Stimulated activated CD4-positive, alpha-beta T cell treated with anti-CD3 and anti-CD28 coated beads, Interleukin-2, amount 100 ng/mL, for 4 hours (primary cell): ENCODE data around the gene CLP1.
"Not testable (repeated sequence)": the region's sequence is repeated elsewhere in the genome, so short reads cannot be mapped to it uniquely, and the experiment has no call there.

Experiments
- DNase-seq: peaks from one replicate; pipeline ENCODE4 v3.0.0-alpha.2; 2020; ENCODE audit warnings: low read depth

The CLP1 gene

DNA sequence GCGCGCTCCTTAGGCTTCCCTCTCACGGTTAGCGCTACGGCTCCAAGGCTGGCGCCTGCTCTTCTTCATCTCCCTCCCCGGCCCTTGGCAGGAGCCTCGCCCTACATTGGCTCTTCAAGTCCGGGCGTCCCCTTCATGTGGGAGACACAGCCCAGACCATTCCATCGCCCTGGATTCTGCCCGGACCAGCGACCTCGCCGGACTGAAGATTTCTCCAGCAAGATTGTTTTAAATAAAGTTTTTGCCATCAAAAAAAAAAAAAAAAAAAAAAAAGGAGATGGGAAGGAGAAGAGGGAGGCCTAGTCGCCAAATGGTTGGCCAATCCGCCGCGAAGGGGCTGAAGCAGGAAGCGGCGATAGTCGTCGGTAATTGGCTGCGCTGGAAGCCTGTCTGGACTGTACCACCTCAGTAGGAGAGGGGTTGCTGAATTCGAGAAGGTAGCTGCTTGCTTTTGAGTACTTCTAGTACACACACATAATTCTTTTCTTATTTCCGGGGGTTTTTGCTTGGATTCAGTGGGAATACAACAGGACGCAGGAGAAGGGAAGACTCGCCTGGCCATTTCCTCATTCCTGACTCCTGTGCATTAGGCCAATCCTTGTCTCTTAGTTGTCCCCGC, 9.7 kb downstream of the CLP1 start:
- peak; percentile 93 for DNase-seq

DNA sequence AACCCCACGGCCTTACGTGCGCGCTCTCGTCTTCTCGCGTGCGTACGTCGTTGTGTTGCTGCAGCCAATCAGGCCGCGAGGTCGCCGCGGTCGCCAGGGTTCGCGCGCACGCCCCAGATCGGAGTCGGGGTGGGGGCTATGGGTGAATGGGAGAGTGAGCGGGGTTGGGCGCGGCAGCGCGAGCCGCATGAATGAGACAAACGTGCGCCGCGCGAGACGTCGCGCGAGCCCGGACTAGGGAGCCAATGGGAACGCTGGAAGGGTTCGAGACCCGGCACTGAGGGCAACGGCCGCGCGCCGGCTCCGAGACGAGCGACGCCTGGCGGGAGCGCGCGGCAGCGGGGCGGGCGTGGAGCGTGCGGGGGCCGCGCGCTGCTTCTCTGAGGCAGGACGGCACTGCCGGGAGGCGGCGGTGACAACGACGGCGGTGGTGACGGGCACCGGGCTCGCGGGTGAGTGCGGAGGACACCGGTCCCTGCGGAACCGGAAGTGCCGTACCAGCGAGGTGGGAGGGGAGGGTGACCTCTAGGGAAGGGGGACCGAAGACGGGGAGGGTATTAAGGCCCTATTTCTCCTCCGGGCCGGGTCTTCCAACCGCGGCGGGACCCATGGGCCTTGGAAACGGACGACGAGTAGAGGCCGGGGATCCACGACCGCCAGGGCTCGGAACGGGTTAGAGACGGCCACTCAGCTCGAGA, 10.3 kb downstream of the CLP1 start, which contains the start of gene ZDHHC5:
ZDHHC5 (plus strand) TSS at position 379 of the 698 bp plus-strand sequence. CDS start 4,977 bp downstream, outside the sequence.
- peak; percentile 99 for DNase-seq

DNA sequence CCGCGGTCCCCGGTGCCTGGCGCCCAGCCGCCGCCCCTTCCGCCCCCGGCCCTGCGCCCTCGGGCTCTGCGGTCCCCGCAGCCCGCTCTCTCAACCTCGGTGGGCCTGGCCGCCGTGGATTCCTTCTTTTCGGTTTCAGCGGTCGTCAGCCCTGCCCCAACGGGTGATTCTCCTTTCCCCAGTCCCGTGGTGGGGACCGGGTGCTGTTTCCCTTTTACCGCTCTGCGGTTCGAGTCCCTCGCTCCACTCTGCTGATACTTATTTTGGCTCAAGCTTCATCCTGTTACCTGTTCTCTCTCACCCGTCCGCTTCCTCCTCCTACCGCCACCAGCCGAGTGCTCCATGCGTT, 10.8 kb downstream of the CLP1 start:
- DNase-seq, result no peak

DNA sequence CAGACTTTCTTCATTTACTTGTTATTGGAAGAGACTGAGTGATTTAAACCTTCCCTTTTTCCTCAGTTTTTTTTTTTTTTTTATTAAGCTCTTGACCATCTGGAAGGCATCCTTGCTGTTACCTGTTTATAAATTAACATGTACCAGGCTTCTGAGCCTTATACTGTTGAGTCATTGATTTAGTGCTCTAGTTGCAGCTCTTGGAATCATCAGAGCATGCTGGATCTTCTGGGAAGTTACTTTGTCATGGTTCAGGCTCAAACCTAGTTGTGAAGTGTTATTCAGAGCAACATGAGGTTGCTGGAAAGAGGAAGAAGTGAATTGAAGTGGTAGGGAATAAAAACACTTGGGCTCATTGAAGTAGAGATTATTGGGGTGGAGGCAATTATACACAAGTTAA, 16.7 kb downstream of the CLP1 start:
- no peak for DNase-seq

DNA sequence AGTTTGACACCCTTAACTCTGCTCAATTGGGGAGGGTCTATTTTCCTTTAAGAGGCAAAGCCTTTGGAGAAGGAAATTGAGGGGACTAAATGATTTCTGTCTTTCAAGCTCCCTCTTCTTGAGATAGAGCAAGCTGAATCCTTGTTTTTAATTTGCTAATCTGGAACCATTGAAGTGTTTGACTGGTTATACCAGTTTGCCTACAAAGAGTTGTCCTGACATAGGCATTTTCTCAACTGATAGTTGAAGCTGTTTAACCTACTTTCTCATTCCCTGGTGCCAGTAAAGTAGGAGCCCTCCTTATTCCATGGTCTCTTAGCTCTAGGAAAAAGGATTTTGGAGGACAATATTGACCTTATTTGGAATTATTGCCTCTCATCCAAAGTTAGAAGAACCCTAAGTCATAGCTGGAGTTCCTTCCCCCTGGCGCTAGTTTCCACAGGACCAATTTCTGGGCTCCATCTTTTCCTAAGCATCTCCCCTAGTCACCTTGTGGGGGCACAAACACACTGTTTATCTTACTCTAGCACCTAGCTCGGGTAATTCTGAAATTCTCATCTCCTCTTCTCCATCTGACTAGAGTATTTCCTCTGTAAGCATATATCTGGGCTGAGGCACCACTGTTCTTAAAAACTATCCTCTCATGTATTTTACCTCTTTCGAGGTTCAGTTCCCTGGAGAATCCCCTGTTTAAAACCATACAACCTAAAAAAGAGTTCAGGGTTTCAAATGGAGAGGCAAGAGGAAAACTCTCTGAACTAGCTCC, 17.8 kb downstream of the CLP1 start:
- no peak for DNase-seq

DNA sequence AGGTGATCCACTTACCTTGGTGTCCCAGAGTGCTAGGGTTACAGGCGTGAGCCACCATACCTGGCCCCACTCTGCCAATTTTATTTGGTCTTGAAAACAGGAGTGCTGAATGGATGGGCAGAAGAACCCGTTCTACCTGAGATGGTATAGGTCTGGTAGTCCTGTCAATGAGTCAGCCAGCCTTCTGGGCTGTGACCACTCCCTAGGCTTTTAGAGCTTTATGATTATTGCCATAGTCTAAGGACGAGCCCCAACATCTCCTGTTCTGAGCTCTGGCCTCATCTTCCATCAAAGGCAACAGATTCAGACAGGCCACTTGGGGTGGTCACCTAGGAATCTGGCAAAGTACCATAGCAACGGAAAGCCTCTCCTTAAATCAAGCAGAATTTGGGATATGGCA, 21.8 kb downstream of the CLP1 start:
- DNase-seq, result no peak

DNA sequence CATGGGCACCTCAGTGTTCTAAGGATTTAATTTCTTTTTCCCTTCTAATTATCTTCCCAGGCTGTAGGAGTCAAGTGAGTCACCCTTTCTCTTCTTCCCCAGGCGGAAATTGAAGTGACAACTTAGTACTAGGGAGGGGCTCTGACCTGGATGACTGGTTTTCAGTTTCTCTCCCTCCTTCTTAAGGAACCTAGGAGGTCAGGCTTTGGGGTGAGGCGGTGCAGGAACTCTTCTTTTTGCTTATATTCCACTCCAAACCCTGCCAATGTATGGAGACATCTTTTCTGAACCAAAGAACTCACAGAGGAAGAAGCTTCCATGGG, 23.0 kb downstream of the CLP1 start:
- no peak for DNase-seq

DNA sequence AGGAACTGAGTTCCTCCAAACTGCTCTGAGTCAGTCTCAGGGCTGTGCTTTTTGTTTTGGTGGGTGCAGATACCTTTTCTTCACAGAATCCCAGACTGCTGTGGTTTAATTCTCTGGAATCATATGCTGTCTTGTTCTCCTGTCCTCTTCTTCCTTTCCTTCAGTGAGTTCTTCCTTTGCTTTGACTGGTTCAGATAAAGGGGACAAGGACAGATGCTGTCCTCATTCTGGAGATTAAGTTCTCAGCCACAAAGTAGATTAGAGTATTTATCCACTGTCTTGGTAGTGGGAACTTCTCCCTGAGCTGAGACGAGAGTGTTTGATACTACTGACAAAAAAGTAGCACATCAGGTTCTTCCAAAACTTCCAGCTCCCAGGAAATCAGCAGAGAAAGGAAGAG, 23.6 kb downstream of the CLP1 start:
- DNase-seq, result no peak

DNA sequence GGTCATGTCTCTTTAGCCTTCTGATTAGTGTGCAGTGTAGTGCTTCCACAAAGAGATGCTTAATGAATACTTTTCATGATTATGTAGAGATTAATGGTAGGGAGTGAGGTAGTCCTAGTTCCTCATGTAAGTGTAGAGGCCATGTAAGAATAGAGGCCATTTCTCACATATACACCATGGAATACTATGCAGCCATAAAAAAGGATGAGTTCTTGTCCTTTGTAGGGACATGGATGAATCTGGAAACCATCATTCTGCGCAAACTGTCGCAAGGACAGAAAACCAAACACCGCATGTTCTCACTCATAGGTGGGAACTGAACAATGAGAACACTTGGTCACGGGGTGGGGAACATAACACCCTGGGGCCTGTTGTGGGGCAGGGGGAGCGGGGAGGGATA, 32.9 kb downstream of the CLP1 start:
- not testable (repeated sequence) for DNase-seq

DNA sequence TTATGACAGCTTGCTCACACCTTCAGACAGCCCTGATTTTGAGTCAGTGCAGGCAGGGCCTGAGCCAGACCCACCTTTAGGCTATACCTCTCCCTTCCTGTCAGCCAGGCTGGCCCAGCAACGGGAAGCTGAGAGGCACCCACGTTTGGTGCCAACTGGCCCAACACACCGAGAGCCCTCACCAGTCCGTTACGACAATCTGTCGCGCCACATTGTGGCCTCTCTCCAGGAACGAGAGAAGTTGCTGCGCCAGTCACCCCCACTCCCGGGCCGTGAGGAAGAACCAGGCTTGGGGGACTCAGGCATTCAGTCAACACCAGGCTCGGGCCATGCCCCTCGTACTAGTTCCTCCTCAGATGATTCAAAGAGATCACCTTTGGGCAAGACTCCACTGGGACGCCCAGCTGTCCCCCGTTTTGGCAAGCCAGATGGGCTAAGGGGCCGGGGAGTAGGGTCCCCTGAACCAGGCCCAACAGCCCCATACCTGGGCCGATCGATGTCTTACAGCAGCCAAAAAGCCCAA, 41.3 kb downstream of the CLP1 start:
- DNase-seq, result no peak

DNA sequence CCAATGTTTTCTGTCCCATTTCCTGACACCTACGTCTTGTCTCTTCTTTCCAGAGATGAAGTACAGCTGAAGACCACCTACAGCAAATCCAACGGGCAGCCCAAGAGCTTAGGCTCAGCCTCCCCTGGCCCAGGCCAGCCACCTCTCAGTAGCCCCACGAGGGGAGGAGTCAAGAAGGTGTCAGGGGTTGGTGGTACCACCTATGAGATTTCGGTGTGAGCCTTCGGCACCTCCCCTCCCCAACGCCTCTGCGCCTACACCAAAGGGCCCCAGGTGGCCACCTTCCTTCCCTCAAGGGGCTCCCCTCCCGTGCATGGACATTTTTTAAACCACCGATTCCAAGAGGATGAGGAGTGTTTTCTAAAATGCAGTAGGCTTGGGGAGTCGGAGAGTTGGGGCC, 42.3 kb downstream of the CLP1 start:
- DNase-seq, result no peak

DNA sequence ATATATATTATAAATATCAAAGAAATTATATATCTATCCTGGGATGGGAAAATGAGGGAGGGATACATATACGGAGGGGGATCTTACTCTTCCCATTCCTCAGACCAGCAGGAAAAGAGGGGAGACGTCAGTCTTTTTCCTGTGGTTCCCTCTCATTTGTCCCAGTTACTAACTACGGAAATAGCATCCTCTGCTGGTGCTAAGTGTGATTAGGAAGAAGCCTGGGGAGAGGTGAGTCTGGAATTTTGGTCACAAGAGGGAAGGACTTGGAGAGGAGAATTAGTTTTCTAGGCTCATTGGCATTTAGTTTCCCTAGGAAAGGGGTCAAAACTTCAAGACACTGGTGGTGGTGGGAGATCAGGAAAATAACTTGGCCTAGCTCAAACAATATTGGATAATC, 42.9 kb downstream of the CLP1 start:
- DNase-seq, result no peak

DNA sequence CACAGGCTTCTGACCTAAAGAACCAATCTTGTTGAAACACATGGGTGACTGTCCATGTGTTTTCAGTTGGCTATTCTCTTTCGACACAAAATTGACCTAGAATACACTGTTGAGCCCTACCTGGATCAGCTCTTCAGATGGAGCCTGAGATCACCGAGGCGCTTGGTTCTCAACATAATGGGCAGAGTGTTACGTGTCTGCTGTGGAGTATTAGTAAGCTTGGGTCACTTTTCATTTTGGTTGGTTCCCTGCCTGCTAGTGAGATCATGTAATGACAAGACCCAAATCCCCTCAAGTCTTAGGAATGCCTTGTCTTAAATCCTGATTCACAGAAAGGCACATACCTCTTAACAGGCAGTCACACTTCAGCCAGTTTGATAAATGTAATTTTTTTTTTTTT, 45.8 kb downstream of the CLP1 start:
- no peak for DNase-seq

DNA sequence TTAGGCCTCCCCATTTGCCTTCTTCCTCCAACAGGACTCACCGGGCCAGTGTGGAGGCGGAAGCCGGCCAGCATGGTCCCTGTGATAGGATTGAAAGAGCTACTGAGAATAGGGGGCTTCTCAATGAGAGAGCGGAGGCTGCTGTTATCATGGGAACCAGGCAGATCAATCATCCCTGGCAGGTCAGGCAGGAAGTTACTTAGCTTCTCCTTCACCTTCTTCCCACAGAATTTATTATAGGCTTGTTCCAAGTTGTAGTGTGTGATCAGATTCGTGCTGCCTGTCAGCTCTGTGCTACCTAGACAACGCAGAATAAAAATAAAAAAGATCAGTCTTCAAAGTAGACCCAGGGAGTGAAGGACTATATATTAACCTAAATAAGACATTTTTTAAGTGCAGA, 47.4 kb downstream of the CLP1 start:
- DNase-seq, result no peak

DNA sequence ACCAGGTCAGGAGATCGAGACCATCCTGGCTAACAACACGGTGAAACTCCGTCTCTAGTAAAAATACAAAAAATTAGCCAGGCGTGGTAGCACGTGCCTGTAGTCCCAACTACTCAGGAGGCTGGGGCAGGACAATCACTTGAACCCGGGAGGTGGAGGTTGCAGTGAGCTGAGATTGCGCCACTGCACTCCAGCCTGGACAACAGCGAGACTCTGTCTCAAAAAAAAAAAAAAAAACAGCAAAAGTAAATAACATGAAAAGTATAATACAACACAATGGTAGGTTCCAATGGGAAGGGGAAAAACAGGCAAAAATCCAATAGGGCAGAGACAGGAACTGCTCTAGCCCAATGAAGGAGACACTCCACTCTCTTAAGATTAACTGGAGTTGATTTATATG, 47.9 kb downstream of the CLP1 start:
- DNase-seq, result not testable (repeated sequence)

DNA sequence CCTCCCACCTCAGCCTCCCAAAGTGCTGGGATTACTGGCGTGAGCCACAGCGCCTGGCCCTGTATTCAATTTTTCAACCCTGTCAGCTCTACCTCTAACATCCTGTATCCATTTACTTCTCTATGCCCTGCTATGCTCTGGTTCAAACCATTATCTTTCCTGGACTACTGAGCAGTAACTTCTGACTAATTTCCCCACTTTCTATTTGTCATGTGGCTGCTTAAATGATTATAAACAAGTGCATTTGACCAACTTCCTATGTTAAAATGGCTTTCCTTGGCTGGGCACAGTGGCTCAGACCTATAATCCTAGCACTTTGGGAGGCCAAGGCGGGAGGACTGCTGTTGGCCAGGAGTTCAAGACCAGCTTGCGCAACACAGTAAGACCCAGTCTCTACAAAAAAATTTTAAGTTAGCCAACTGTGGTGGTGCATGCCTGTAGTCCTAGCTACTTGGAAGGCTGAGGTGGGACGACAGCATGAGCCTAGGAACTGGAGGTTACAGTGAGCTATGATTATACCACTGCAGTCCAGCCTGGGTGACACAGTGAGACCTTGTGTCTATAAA, 52.3 kb downstream of the CLP1 start:
- DNase-seq, result no peak
